ENCODE data around the gene PKP1. TPM values are rescaled to one million over a fixed set of nuclear protein-coding genes. Genes with fewer than 3 reads are reported as not detected.

Gene PKP1
- total RNA-seq, 2 experiments from 2014 or later: not detected

GRCh38 chr1:201361652-201362504 is 78.6 kb downstream of the PKP1 start:
- Mint-ChIP-seq H3K9me3 (ENCODE audit: low read depth) (no peaks in the 10 kb centered on the region), H3K27ac (no peak overlapping the region), H3K27me3 (peaks cover 3% of the 10 kb centered on the region), H3K4me3 (no peak overlapping the region), H3K4me1 (no peaks in the 10 kb centered on the region), H3K36me3 (no peaks in the 10 kb centered on the region)
- CTCF ChIA-PET: interaction anchor here (0.8 to 4.2 kb wide), 6 partner anchors 28 to 222 kb away, joined by 3 to 20 read pairs (median 4); no protein-coding TSS in a partner anchor
- peak; percentile 40 for ATAC-seq
- DNase-seq: peak; percentile 49

- Mint-ChIP-seq H3K4me1 (no peaks in the 10 kb centered on the region), H3K27ac (no peak overlapping the region), H3K4me3 (no peak overlapping the region), H3K9me3 (ENCODE audit: low read depth) (no peaks in the 10 kb centered on the region), H3K36me3 (no peaks in the 10 kb centered on the region), H3K27me3 (peaks cover 6% of the 10 kb centered on the region)
- DNase-seq: no peak
- no peak for ATAC-seq
- CTCF ChIA-PET: interaction anchor here (0.7 to 4.2 kb wide), 5 partner anchors 27 to 431 kb away, joined by 3 to 20 read pairs (median 4); no protein-coding TSS in a partner anchor
Measured at GRCh38 chr1:201362906-201363305, 79.6 kb downstream of the PKP1 start.

GRCh38 chr1:201363467-201363866 is 80.2 kb downstream of the PKP1 start:
- Mint-ChIP-seq H3K4me3 (no peak overlapping the region), H3K27me3 (peaks cover 6% of the 10 kb centered on the region), H3K36me3 (no peaks in the 10 kb centered on the region), H3K9me3 (ENCODE audit: low read depth) (no peaks in the 10 kb centered on the region), H3K4me1 (no peaks in the 10 kb centered on the region), H3K27ac (no peak overlapping the region)
- ATAC-seq: no peak
- DNase-seq: no peak
- CTCF ChIA-PET: interaction anchor here (0.7 to 2.3 kb wide), 4 partner anchors 27 to 430 kb away, joined by 3 to 6 read pairs (median 4); no protein-coding TSS in a partner anchor

- DNase-seq (no peak), ATAC-seq (no peak)
- Mint-ChIP-seq H3K9me3 (ENCODE audit: low read depth) (no peaks in the 10 kb centered on the region), H3K4me3 (no peak overlapping the region), H3K27me3 (peaks cover 6% of the 10 kb centered on the region), H3K36me3 (no peaks in the 10 kb centered on the region), H3K4me1 (no peaks in the 10 kb centered on the region), H3K27ac (no peak overlapping the region)
- CTCF ChIA-PET: interaction anchor here (0.7 to 2.3 kb wide), 2 partner anchors 17 to 111 kb away, joined by 3 to 6 read pairs; no protein-coding TSS in a partner anchor
Measured at GRCh38 chr1:201364808-201365105, 81.5 kb downstream of the PKP1 start.

GRCh38 chr1:201365251-201365650 is 81.9 kb downstream of the PKP1 start:
- no peak overlapping the region for H3K4me3 Mint-ChIP-seq
- CTCF ChIA-PET: interaction anchor here (0.7 to 2.3 kb wide), 2 partner anchors 17 to 111 kb away, joined by 3 to 6 read pairs; no protein-coding TSS in a partner anchor
- H3K27ac Mint-ChIP-seq: no peak overlapping the region
- no peaks in the 10 kb centered on the region for H3K9me3 Mint-ChIP-seq (ENCODE audit: low read depth)
- H3K36me3 Mint-ChIP-seq: no peaks in the 10 kb centered on the region
- peaks cover 8% of the 10 kb centered on the region for H3K27me3 Mint-ChIP-seq
- no peak for DNase-seq
- ATAC-seq: no peak
- H3K4me1 Mint-ChIP-seq: no peaks in the 10 kb centered on the region

- H3K36me3 Mint-ChIP-seq: no peaks in the 10 kb centered on the region
- H3K4me1 Mint-ChIP-seq: no peaks in the 10 kb centered on the region
- no peak for ATAC-seq
- DNase-seq: no peak
- H3K9me3 Mint-ChIP-seq (ENCODE audit: low read depth): no peaks in the 10 kb centered on the region
- H3K27me3 Mint-ChIP-seq: peaks cover 20% of the 10 kb centered on the region
- H3K27ac Mint-ChIP-seq: no peak overlapping the region
- no peak overlapping the region for H3K4me3 Mint-ChIP-seq
- CTCF ChIA-PET: no interaction called here
Measured at GRCh38 chr1:201366696-201367095, 83.4 kb downstream of the PKP1 start.

- Mint-ChIP-seq H3K27me3 (peaks cover 24% of the 10 kb centered on the region), H3K4me1 (no peaks in the 10 kb centered on the region), H3K9me3 (ENCODE audit: low read depth) (no peaks in the 10 kb centered on the region), H3K4me3 (no peak overlapping the region), H3K27ac (no peak overlapping the region), H3K36me3 (no peaks in the 10 kb centered on the region)
- DNase-seq (no peak), ATAC-seq (no peak)
- CTCF ChIA-PET: no interaction called here
Measured at GRCh38 chr1:201369209-201369608, 85.9 kb downstream of the PKP1 start.

- no peak for ATAC-seq
- no peak for DNase-seq
- no peak overlapping the region for H3K27ac Mint-ChIP-seq
- H3K9me3 Mint-ChIP-seq (ENCODE audit: low read depth): no peaks in the 10 kb centered on the region
- H3K27me3 Mint-ChIP-seq: peaks cover 27% of the 10 kb centered on the region
- no peaks in the 10 kb centered on the region for H3K4me1 Mint-ChIP-seq
- no peak overlapping the region for H3K4me3 Mint-ChIP-seq
- CTCF ChIA-PET: no interaction called here
- H3K36me3 Mint-ChIP-seq: no peaks in the 10 kb centered on the region
Measured at GRCh38 chr1:201370500-201370899, 87.2 kb downstream of the PKP1 start.

- CTCF ChIA-PET: no interaction called here
- H3K4me3 Mint-ChIP-seq: no peak overlapping the region
- no peaks in the 10 kb centered on the region for H3K4me1 Mint-ChIP-seq
- H3K27ac Mint-ChIP-seq: no peak overlapping the region
- no peaks in the 10 kb centered on the region for H3K9me3 Mint-ChIP-seq (ENCODE audit: low read depth)
- ATAC-seq (no peak), DNase-seq (no peak)
- H3K27me3 Mint-ChIP-seq: peaks cover 27% of the 10 kb centered on the region
- H3K36me3 Mint-ChIP-seq: no peaks in the 10 kb centered on the region
Measured at GRCh38 chr1:201371276-201371675, 88.0 kb downstream of the PKP1 start.

GRCh38 chr1:201371792-201372191 is 88.5 kb downstream of the PKP1 start:
- no peak overlapping the region for H3K27ac Mint-ChIP-seq
- CTCF ChIA-PET: no interaction called here

GRCh38 chr1:201374364-201374763 is 91.1 kb downstream of the PKP1 start:
- Mint-ChIP-seq H3K36me3 (no peaks in the 10 kb centered on the region), H3K4me1 (no peaks in the 10 kb centered on the region), H3K4me3 (no peak overlapping the region), H3K9me3 (ENCODE audit: low read depth) (no peaks in the 10 kb centered on the region), H3K27ac (no peak overlapping the region), H3K27me3 (peaks cover 24% of the 10 kb centered on the region)
- no peak for ATAC-seq
- DNase-seq: no peak
- CTCF ChIA-PET: no interaction called here

More at GRCh38 chr1:201371792-201372191, 88.5 kb downstream of the PKP1 start:
- Mint-ChIP-seq H3K4me1 (no peaks in the 10 kb centered on the region), H3K36me3 (no peaks in the 10 kb centered on the region), H3K4me3 (no peak overlapping the region), H3K9me3 (ENCODE audit: low read depth) (no peaks in the 10 kb centered on the region), H3K27me3 (peaks cover 27% of the 10 kb centered on the region)
- ATAC-seq (no peak), DNase-seq (no peak)

- Mint-ChIP-seq H3K27me3 (peaks cover 23% of the 10 kb centered on the region), H3K4me1 (no peaks in the 10 kb centered on the region), H3K4me3 (no peak overlapping the region), H3K9me3 (ENCODE audit: low read depth) (no peaks in the 10 kb centered on the region), H3K36me3 (no peaks in the 10 kb centered on the region), H3K27ac (no peak overlapping the region)
- CTCF ChIA-PET: interaction anchor here (1.5 to 1.8 kb wide), 2 partner anchors 10 to 14 kb away, joined by 4 to 5 read pairs; no protein-coding TSS in a partner anchor
- DNase-seq: no peak
- no peak for ATAC-seq
Measured at GRCh38 chr1:201375169-201375568, 91.9 kb downstream of the PKP1 start.

GRCh38 chr1:201376107-201376463 is 92.8 kb downstream of the PKP1 start:
- H3K27me3 Mint-ChIP-seq: peaks cover 16% of the 10 kb centered on the region
- no peaks in the 10 kb centered on the region for H3K9me3 Mint-ChIP-seq (ENCODE audit: low read depth)
- CTCF ChIA-PET: interaction anchor here (1.5 to 1.8 kb wide), 2 partner anchors 10 to 15 kb away, joined by 4 to 5 read pairs; no protein-coding TSS in a partner anchor
- no peaks in the 10 kb centered on the region for H3K36me3 Mint-ChIP-seq
- no peak overlapping the region for H3K4me3 Mint-ChIP-seq
- no peak for DNase-seq
- no peak overlapping the region for H3K27ac Mint-ChIP-seq
- no peaks in the 10 kb centered on the region for H3K4me1 Mint-ChIP-seq
- no peak for ATAC-seq

Data from activated CD8-positive, alpha-beta memory T cell treated with anti-CD3 and anti-CD28 coated beads, Interleukin-2, amount 10 ng/mL, durations not matched to agents 7 days and 5 days (primary cell).